GM19239 (cell line): ENCODE results near the gene CFAP161.

ENCODE experiments used
- DNase-seq: peaks from one replicate; pipeline ENCODE4 v3.0.0; 2011; ENCODE audit warnings: low spot score; ENCODE audit not compliant: insufficient read length
- FAIRE-seq: peaks from 2 replicates; lab custom pipeline; 2011; peaks lifted over from hg19 to GRCh38; lab: Jason Lieb, UNC

Gene CFAP161, protein sequence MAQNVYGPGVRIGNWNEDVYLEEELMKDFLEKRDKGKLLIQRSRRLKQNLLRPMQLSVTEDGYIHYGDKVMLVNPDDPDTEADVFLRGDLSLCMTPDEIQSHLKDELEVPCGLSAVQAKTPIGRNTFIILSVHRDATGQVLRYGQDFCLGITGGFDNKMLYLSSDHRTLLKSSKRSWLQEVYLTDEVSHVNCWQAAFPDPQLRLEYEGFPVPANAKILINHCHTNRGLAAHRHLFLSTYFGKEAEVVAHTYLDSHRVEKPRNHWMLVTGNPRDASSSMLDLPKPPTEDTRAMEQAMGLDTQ

DNA sequence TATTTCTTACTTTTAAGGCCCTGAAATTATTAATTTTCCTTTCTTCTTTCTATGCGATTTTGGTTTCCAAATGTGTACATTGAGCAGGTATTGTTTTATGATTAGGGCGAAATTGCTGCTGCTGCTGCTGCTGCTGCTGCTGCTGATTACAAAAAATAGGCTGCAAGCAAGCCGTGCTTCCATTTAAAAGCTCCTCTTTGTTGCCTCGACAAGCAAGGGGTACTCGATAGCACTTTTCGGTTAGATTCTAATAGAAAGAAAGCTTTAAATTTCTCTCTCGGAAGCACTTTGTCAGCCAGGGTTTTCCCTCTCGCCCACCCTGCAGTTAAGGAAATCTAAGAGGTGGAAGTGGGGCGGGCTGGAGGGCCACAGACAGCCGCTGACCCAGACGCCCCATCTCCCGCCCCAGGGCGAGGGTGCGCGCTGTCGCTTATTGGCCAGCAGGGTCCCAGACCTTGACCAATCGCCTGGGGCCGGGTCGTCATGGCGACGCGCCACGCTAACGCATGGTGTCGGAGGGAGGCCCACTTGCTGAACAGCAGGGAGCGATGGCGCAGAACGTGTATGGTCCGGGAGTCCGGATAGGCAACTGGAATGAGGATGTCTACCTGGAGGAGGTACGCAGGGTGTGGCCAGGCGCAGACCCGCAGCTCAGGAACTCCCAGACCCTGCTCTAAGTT lies at the start of gene CFAP161:
CFAP161 (plus strand) TSS at position 489 of the 680 bp plus-strand sequence; CDS start at position 549, 60 bp downstream.
- DNase-seq (no peak), FAIRE-seq (no peak)

DNA sequence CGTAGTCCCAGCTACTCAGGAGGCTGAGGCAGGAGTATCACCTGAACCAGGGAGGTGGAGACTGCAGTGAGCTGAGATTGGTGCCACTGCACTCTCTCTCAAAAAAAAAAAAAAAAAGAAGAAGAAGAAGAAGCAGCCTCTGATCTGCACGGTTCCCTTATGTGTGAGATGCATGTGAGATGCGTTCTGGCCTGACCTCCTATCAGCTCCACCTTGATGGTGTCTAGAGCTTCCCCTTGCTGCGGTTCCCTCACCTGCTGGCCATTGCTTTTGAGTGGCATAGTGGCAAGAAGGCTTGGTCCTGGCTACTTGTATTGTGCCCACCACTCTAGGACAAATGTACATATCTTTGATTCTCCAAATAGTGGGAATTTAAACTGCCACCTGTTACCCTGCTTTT lies 49.4 kb upstream of the CFAP161 start:
- DNase-seq (no peak), FAIRE-seq (no peak)

GRCh38 chr15:81085213-81085612 lies 48.9 kb upstream of the CFAP161 start:
- no peak for DNase-seq
- no peak for FAIRE-seq

- DNase-seq (no peak), FAIRE-seq (no peak)
Measured at GRCh38 chr15:81085898-81086297, 48.2 kb upstream of the CFAP161 start.

- FAIRE-seq: no peak
- no peak for DNase-seq
Measured at GRCh38 chr15:81087066-81087465, 47.0 kb upstream of the CFAP161 start.

- DNase-seq: no peak
- no peak for FAIRE-seq
Measured at GRCh38 chr15:81087694-81088093, 46.4 kb upstream of the CFAP161 start.

DNA sequence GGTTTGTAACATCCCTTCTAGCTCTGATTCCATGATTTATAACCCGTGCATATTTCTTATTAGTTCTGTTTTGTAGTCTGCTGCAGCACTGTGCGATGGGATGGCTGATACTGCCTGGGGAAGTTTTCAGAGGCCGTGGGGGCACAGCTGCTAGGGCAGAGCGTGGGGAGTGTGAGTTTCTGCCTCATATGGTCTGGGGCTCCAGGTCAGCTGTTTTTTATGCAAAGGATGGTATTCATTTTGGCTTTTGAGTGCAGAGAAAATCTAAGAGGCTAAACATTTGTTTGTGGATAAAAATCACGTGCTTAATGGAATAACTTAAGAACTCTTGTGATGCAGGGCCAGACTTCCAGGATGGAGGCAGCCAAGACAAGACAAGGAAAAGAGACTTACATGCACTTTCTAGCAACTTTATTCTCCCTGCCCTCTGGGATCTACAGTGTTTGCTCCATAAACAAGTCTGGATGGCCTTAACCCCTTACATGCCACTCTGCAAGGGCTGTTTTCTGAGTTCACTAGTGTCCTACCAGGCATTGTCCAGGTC lies 45.5 kb upstream of the CFAP161 start:
- DNase-seq (no peak), FAIRE-seq (no peak)

GRCh38 chr15:81091889-81092558 lies 42.0 kb upstream of the CFAP161 start:
- DNase-seq (no peak), FAIRE-seq (no peak)

- DNase-seq (no peak), FAIRE-seq (no peak)
Measured at GRCh38 chr15:81092559-81092902, 41.5 kb upstream of the CFAP161 start.

DNA sequence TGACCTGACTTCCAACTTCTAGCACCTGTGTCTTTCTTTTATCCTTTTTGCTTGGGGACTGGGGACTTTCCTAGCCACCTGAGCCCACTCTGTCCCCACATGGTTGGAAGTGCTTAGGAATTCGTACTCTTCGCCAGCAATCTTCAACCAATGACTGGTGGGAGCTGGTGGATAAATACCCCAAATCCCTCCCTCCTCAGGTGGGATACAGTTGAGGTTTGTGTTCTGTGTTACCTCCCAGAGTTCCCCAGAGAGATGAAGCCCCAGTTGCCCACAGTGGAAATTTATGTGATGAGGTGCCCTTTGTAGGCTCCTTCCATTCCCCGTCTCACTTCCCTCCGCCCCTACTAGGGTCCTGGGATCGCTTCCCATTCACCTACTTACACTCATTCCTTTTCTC lies 40.1 kb upstream of the CFAP161 start:
- FAIRE-seq: no peak

DNA sequence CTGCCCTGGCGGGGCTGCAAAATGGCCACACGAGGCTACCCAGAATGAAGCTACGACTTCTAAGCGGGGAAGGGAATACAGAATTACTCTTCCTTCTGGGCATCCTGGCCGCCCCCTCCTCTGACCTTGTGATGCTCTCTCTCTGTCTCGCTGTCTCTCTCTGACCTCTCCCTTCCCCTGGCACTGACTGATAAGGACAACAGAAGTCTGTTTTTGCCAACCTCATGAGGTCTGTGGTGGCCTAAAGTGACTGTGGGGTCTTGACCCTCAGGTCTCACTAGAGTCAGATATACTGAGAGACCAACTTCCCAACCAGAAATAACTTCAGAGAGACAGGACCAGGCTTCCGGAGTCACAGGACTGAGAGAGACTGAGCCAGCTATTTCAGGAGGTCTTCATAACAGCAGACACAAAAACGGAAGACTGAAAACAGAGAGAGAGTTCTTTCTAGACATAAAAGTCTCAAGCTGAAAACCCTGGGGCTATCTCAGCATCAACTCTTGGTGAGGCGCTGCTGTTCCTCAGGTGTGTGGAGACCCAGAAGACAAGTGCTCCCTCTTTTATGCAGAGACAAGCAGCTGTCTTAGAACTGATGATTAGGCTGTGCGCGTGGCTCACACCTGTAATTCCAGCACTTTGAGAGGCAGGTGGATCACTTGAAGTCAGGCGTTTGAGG lies 38.2 kb upstream of the CFAP161 start:
- FAIRE-seq (no peak), DNase-seq (no peak)

More for the DNA sequence above, 40.1 kb upstream of the CFAP161 start:
- DNase-seq: no peak

- DNase-seq (no peak), FAIRE-seq (no peak)
Measured at GRCh38 chr15:81096398-81096797, 37.7 kb upstream of the CFAP161 start.

GRCh38 chr15:81097116-81097889 lies 36.8 kb upstream of the CFAP161 start:
- FAIRE-seq (no peak), DNase-seq (no peak)

DNA sequence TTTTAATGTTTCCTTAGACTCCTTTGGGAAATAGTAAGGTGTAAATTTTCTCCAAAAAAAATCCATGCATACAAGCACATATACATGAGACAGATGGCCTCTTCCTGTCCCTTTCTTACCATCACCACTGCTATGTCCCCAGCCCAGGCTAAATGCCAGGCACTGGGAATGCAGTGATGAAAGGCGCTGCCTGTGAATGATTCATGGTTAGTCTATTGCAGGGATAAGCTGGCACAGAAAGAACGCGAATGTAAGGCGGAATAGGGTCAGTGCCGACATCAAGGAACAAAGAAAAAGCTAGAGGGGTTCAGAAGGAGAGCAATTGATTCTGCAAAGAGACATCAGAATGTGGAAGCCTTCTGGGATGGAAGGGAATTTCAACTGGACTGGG lies 36.2 kb upstream of the CFAP161 start:
- FAIRE-seq: no peak
- no peak for DNase-seq

GRCh38 chr15:81098349-81098748 lies 35.7 kb upstream of the CFAP161 start:
- FAIRE-seq (no peak), DNase-seq (no peak)

DNA sequence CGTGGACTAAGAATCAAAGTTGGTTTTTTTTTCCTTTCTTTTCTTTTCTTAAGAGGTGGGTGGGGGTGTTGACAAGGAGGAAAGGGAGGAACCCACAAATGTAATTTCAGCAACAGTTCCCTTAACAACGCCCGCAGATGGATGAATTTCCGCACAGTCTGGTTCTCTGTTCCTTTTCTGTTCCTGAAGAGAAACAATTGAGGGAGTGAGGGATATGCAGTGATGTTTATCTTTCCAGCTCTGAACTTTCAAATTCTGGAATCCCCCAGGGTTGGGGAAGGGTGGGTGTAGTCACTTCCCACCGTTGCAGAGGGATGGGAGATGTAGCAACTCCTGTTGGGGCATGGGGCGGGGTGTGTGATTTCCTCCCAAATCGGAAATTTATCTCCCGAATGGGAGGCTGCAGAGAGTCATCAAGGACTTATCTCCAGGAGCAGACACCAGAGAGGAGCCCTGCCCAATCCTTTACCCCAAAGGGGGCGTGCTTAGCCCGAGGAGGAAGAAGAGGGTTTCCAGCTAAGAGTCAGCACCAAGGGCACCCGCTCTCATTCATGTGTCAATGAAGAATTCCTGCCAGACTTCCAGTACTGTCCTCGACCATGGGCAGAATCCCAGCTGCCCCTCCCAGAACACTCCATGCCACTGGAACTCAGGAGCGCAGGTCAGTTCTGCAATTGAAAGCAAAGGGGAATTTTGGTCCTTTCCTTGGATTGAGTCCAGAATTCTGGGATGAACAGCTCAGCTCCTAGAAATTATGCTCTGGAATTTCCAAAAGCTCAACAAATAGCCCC lies 35.0 kb upstream of the CFAP161 start:
- FAIRE-seq: no peak
- DNase-seq: no peak

DNA sequence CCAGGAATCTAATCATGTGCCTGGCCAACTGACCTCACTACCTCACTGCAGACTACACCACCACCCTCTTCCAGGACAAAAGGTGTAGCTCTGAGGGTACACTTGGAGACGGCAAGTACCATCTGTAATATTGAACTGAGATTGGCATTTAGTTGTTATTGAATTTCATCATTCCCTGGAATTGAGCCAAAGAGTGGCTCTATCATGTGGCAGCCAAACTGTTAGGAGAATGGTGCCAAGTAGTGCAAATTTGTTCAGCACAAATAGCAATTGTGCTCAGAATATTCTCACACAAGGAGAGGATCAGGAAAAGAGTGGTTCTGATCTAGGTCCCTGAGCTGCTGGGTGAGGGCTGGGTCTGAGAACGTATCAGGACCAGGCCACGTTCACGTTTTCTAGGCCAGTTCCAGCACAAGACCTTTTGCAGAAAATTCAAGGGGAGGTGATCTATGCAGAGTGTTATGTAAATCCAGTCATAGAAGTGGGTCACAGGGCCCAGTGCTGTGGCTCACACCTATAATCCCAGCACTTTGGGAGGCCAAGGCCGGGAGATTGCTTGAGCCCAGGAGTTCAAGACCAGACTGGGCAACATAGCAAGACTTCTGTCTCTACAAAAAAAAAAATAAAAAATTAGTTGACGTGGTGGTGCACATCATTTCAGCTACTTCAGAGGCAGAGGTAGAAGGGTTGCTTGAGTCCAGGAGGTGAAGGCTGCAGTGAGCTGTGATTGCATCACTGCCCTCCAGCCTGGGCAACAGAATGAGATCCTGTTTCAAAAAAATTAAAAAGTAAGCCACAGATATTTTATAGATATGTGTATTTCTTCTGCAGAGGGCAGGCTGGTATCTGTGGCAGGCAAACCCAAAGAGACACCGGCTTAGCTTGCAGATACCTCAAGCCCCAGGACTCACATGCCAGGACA lies 31.9 kb upstream of the CFAP161 start:
- FAIRE-seq (no peak), DNase-seq (no peak)

DNA sequence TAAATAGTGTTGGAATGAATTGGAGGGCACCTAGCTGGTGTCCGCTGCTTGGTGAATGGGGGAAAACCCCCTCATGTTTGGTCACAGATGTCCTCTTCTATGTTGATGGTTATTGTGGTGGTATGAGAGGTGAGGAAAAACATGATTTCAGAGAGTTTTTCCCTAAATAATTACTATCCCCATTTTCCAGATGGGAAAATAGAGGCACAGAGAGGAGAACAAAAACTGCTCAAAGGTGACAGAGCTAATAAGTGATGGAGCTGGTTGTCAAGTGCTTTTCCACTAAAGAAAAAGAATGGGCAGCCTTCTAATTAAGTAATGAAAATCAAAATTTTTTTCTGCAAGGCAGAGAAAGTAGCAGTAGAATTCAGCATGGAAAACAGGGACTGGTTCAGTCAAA lies 30.2 kb upstream of the CFAP161 start:
- no peak for FAIRE-seq
- no peak for DNase-seq
